Heart left ventricle (tissue), 16 donors: ENCODE measurements around the gene ARHGAP24. TPM values are rescaled to one million over a fixed set of nuclear protein-coding genes. Genes with fewer than 3 reads are reported as not detected.

ENCODE experiments used
- ATAC-seq, 4 donors: fragments of 200-7000 bp; cut with Tn5 transposase; one replicate each; pipeline ENCODE4 v1.9.1; 2020 to 2022; ENCODE audit warnings: moderate library complexity in 4 of 4, mild to moderate bottlenecking in 3 of 4, moderate number of reproducible peaks in 1 of 4
- DNase-seq, 5 donors: peaks; one replicate each; pipeline ENCODE4 v3.0.0-alpha.2; 2020
- H3K27ac ChIP-seq, 12 donors: fragments of 200-600 bp; sonication (generic) in 4 of 12; one replicate each; pipeline versions ENCODE4 v1.5.0 to v1.8.0; 2016 to 2022; ENCODE audit warnings: mild to moderate bottlenecking in 2 of 12
- H3K27me3 ChIP-seq, 9 donors: fragments of 200-600 bp; sonication (generic) in 2 of 9; one replicate each; pipeline versions ENCODE4 v1.5.1 to v1.8.0; 2016 to 2022; ENCODE audit warnings: mild to moderate bottlenecking in 3 of 9
- H3K36me3 ChIP-seq, 9 donors: fragments of 200-600 bp; sonication (generic) in 2 of 9; one replicate each; pipeline versions ENCODE4 v1.5.0 to v1.8.0; 2018 to 2022; ENCODE audit warnings: mild to moderate bottlenecking in 2 of 9
- H3K4me1 ChIP-seq, 12 donors: fragments of 200-600 bp; sonication (generic) in 4 of 12; one replicate each; pipeline versions ENCODE4 v1.5.0 to v1.8.0; 2016 to 2022; ENCODE audit warnings: mild to moderate bottlenecking in 3 of 12
- H3K4me3 ChIP-seq, 12 donors: fragments of 200-600 bp; sonication (generic) in 4 of 12; one replicate each; pipeline versions ENCODE4 v1.5.0 to v1.8.0; 2017 to 2022; ENCODE audit warnings: mild to moderate bottlenecking in 9 of 12, moderate library complexity in 4 of 12
- H3K9me3 ChIP-seq, 12 donors: fragments of 200-600 bp; sonication (generic) in 4 of 12; one replicate each; pipeline versions ENCODE4 v1.5.0 to v1.8.0; 2016 to 2022; ENCODE audit warnings: mild to moderate bottlenecking in 1 of 12
- CTCF ChIP-seq, 12 donors: fragments of 200-600 bp; sonication (generic) in 4 of 12; IDR thresholded peaks; one replicate each; pipeline versions ENCODE4 v1.5.0 to v1.8.0; 2018 to 2022; ENCODE audit warnings: antibody characterized with exemption in 12 of 12, mild to moderate bottlenecking in 5 of 12
- POLR2A ChIP-seq, 2 donors: fragments of 450-650 bp; IDR thresholded peaks; one replicate each; pipeline ENCODE4 v1.6.1; 2017; ENCODE audit warnings: antibody characterized with exemption in 2 of 2, mild to moderate bottlenecking in 2 of 2, moderate library complexity in 2 of 2
- WGBS, 4 donors: extraction: QIAGEN DNeasy Blood & Tissue Kit in 2 of 4; methylation state at CpG; one replicate each; pipeline versions ENCODE4 v1.1.5 to v1.1.7; 2013 to 2018; 5-methylcytosine and 5-hydroxymethylcytosine counted together
- intact Hi-C, 10 donors: fragments of 100-400 bp; cut with DNase I; formaldehyde crosslinking; loops; one replicate each; pipeline versions ENCODE4 v1.11.1 to v1.14.2; 2022
- polyA plus RNA-seq, 2 donors: library from polyadenylated mRNA; stranded (reverse); fragments of 200-250 nt; gene quantifications; one replicate each; pipeline ENCODE4 v1.2.3, GENCODE V29; 2013
- total RNA-seq, 9 donors: library from RNA; depleted of rRNA in 2 of 9; stranded (reverse); fragments of >200 nt in 2 of 9; fragmentation: NEBNext Ultra II Directional in 3 of 9; extraction: Animal tissue kit (Norgen Biotek cat#: 25700) in 3 of 9; gene quantifications; one replicate each; pipeline versions ENCODE4 v1.1.0 to v1.2.4, GENCODE V29; 2016 to 2023
- donor health status: ischemic (EF 13 %, LVEDD 7.1; RV severe dilation, severe dysfunction).
- donor health status: healthy with polysubstance abuse.
- donor health status: DM: no; HTN: yes; CAD: no.
- donor health status: DM: no; HTN: no; CAD: no.
- donor health status: ischemic (EF 25% LVEDD 6.9; RV normal size, moderate dysfunction).
- donor health status: ischemic (EF 25% LVEDD 5.7; RV mildly dilated, moderate dysfunction).
- donor health status: healthy.
- donor health status: DM: yes; HTN: yes; CAD: no.
- donor health status: ischemic (EF 35%, LVEDD 5.7; RV mildly dilated, moderate dysfunction).
- donor health status: nonischemic (EF 11% LVEDD 7.7; RV severe dilation, severe dysfunction).
- donor health status: DM: yes; HTN: yes; CAD: no.
- donor health status: PGD.
- donor health status: ischemic (EF 29% LVEDD 5.4; RV normal size, mild dysfunction).
- donor health status: nonischemic (EF 23%, LVEDD 6.1; RV moderate dilation, normal function).

The ARHGAP24 gene
- total and polyA plus RNA-seq, 11 donors, result 4.5 to 36.9 (median 18.9) TPM

- ATAC-seq (no peak), DNase-seq (no peak)
- TF ChIP-seq POLR2A (IDR thresholded peaks at IDR 0.05), result no peak
- TF ChIP-seq CTCF (IDR thresholded peaks at IDR 0.05), result no peak
- Histone ChIP-seq H3K36me3 (no peaks in the 10 kb centered on the region), H3K4me1 (peaks cover 3 to 31% (median 19%) of the 10 kb centered on the region in 12 donors), H3K27me3 (no peaks in the 10 kb centered on the region), H3K9me3 (no peaks in the 10 kb centered on the region), H3K27ac (peak overlapping the region in 7 of 12 donors; percentile 70 to 89 (median 86)), H3K4me3 (no peak overlapping the region)
- intact Hi-C loops, result no loop called here
- 92 to 97% (median 93%) methylated on average over 3 of the region's 3 CpGs for WGBS, 4 donors
Measured at GRCh38 chr4:86031927-86032326, 557.0 kb downstream of the ARHGAP24 start.

GRCh38 chr4:86032476-86033022 is 557.6 kb downstream of the ARHGAP24 start:
- Histone ChIP-seq H3K4me1 (peaks cover 3 to 38% (median 19%) of the 10 kb centered on the region in 12 donors), H3K9me3 (no peaks in the 10 kb centered on the region), H3K36me3 (no peaks in the 10 kb centered on the region), H3K27me3 (no peaks in the 10 kb centered on the region), H3K4me3 (no peak overlapping the region), H3K27ac (peak overlapping the region; percentile 30 to 89 (median 76))
- DNase-seq (peak in 2 of 5 donors; percentile 29), ATAC-seq (peak; percentile 71 to 89 (median 80))
- TF ChIP-seq POLR2A (IDR thresholded peaks at IDR 0.05) (no peak), CTCF (IDR thresholded peaks at IDR 0.05) (no peak)
- intact Hi-C loops, result no loop called here
- WGBS, 4 donors, result 21 to 38% (median 28%) methylated on average over 4 of the region's 4 CpGs

- peak; percentile 40 to 70 (median 57) for DNase-seq
- no peaks in the 10 kb centered on the region for H3K9me3 ChIP-seq
- H3K27me3 ChIP-seq, result no peaks in the 10 kb centered on the region
- peak overlapping the region; percentile 30 to 89 (median 76) for H3K27ac ChIP-seq
- H3K36me3 ChIP-seq, result no peaks in the 10 kb centered on the region
- TF ChIP-seq CTCF (IDR thresholded peaks at IDR 0.05) (no peak), POLR2A (IDR thresholded peaks at IDR 0.05) (no peak)
- intact Hi-C loops, result no loop called here
- peak overlapping the region in 2 of 12 donors; percentile 7 to 12 for H3K4me3 ChIP-seq
- 19 to 49% (median 27%) methylated on average over 4 of the region's 4 CpGs for WGBS, 4 donors
- H3K4me1 ChIP-seq, result peaks cover 3 to 39% (median 19%) of the 10 kb centered on the region in 12 donors
- peak; percentile 87 to 91 (median 90) for ATAC-seq
Measured at GRCh38 chr4:86033171-86033570, 558.2 kb downstream of the ARHGAP24 start.

GRCh38 chr4:86034616-86035015 is 559.7 kb downstream of the ARHGAP24 start:
- intact Hi-C loops, result no loop called here
- WGBS, 4 donors, result 71 to 81% (median 72%) methylated on average over 2 of the region's 2 CpGs
- Histone ChIP-seq H3K9me3 (no peaks in the 10 kb centered on the region), H3K4me1 (peaks cover 3 to 39% (median 19%) of the 10 kb centered on the region in 12 donors), H3K27ac (no peak overlapping the region), H3K4me3 (no peak overlapping the region), H3K36me3 (no peaks in the 10 kb centered on the region), H3K27me3 (no peaks in the 10 kb centered on the region)
- TF ChIP-seq POLR2A (IDR thresholded peaks at IDR 0.05) (no peak), CTCF (IDR thresholded peaks at IDR 0.05) (no peak)
- DNase-seq (no peak), ATAC-seq (no peak)
